Suprapubic skin (tissue), 3 donors: ENCODE data around the gene NTM.

Experiments used
- CTCF ChIP-seq, 2 donors: fragments of 200-600 bp in 1 of 2; fragments of 450-650 bp in 1 of 2; sonication (generic) in 1 of 2; IDR thresholded peaks; one replicate each; pipeline ENCODE4 v1.5.1; 2016 to 2019; ENCODE audit warnings: antibody characterized with exemption in 2 of 2, mild to moderate bottlenecking in 1 of 2, moderate library complexity in 1 of 2
- POLR2AphosphoS5 ChIP-seq, 3 donors: sonication (generic); formaldehyde crosslinking; IDR thresholded peaks; one replicate each; pipeline ENCODE4 v1.6.1; 2017; ENCODE audit warnings: antibody characterized with exemption in 3 of 3

DNA sequence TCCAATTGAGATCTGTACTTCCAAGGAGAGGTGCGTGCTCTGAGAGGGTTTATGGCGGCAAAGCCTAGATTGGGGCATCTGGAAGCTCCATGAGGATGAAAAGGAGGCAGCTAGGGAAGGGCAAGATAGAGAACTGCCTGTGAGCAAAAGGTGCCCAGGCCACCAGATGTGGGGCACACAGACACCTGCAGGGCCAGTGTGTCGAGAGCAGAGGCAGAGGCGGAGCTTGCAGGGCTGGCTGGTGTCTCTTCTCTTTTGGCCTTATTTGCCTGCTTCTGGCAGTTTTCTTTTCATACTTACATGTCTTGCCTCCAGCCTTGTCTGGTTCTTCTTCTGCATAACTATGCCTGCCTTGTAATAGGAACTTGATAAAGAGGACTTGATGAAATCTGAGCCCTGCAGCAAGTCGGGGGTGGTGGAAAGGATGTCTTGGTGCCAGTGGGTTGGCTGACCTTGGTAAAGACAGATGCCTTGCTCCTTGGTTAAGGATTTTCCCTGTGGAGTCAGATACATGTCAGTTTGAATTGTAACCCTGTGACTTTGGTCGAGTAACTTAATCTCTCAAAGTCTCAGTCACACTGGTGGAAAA lies 680.3 kb downstream of the NTM start:
- TF ChIP-seq CTCF (IDR thresholded peaks at IDR 0.05) = no peak
- TF ChIP-seq POLR2AphosphoS5 (IDR thresholded peaks at IDR 0.05) = no peak
